A673 (cell line): ENCODE data around the gene SLC25A41. TPM values are rescaled to one million over a fixed set of nuclear protein-coding genes. Genes with fewer than 3 reads are reported as not detected.

Source experiments
- BruUV-seq: library from RNA; stranded (reverse); fragments of 400-500 nt; replicated peaks from 2 replicates; lab custom pipeline; 2021; lab: Mats Ljungman, UMichigan
- CTCF ChIA-PET: fragments of 300-600 bp; sonication (Branson Sonifier 250); formaldehyde crosslinking; loops from one replicate; lab custom pipeline; 2022; ENCODE audit warnings: antibody characterized with exemption; lab: Charles Lee
- POLR2A ChIA-PET: fragments of 300-600 bp; sonication (Branson Sonifier 250); formaldehyde crosslinking; loops from one replicate; lab custom pipeline; 2022; ENCODE audit warnings: antibody characterized with exemption; ENCODE audit not compliant: low non-redundant PET; lab: Charles Lee
- DNase-seq: peaks from one replicate; pipeline ENCODE4 v3.0.0-alpha.2; 2015; ENCODE audit warnings: low spot score
- H3K27ac ChIP-seq: fragments of 200-600 bp; sonication (generic); 2 replicates; pipeline ENCODE4 v1.5.1; 2016; ENCODE audit warnings: mixed run types, low read depth, mild to moderate bottlenecking, mixed read lengths, antibody characterized with exemption, low read length; ENCODE audit not compliant: poor library complexity, severe bottlenecking
- H3K27me3 ChIP-seq: fragments of 200-600 bp; sonication (generic); replicated peaks from 2 replicates; pipeline ENCODE4 v1.6.1; 2017; ENCODE audit warnings: mixed run types, low read depth, mild to moderate bottlenecking, mixed read lengths, antibody characterized with exemption, low read length; ENCODE audit not compliant: insufficient read depth, poor library complexity
- H3K36me3 ChIP-seq: fragments of 200-600 bp; sonication (generic); 2 replicates; pipeline ENCODE4 v1.6.1; 2016; ENCODE audit warnings: mixed run types, mild to moderate bottlenecking, mixed read lengths, antibody characterized with exemption, low read length; ENCODE audit not compliant: insufficient read depth, poor library complexity, severe bottlenecking
- H3K4me1 ChIP-seq: fragments of 200-600 bp; sonication (generic); 2 replicates; pipeline ENCODE4 v1.6.1; 2017; ENCODE audit warnings: mixed run types, mild to moderate bottlenecking, mixed read lengths, antibody characterized with exemption, low read length; ENCODE audit not compliant: insufficient read depth, poor library complexity, severe bottlenecking
- H3K4me3 ChIP-seq: fragments of 200-600 bp; sonication (generic); 2 replicates; pipeline ENCODE4 v1.5.1; 2016; ENCODE audit warnings: low read depth, mixed run types, mild to moderate bottlenecking, mixed read lengths, low read length; ENCODE audit not compliant: poor library complexity, severe bottlenecking
- H3K9me3 ChIP-seq: fragments of 200-600 bp; sonication (generic); 2 replicates; pipeline ENCODE4 v1.6.1; 2016; ENCODE audit warnings: mixed run types, low read depth, mild to moderate bottlenecking, mixed read lengths, antibody characterized with exemption, low read length; ENCODE audit not compliant: poor library complexity, severe bottlenecking
- EZH2 ChIP-seq: fragments of 200-600 bp; sonication (generic); IDR thresholded peaks from 2 replicates; pipeline ENCODE4 v1.6.1; 2017; ENCODE audit warnings: borderline replicate concordance, low read depth, mild to moderate bottlenecking, mixed read lengths, antibody characterized with exemption, low read length; ENCODE audit not compliant: poor library complexity, severe bottlenecking
- intact Hi-C: fragments of 100-400 bp; cut with micrococcal nuclease; formaldehyde crosslinking; loops from one replicate; pipeline ENCODE4 v1.10.0; 2022; ENCODE audit not compliant: unreplicated experiment
- total RNA-seq: library from RNA; stranded (reverse); gene quantifications from 2 replicates; pipeline ENCODE4 v1.2.3, GENCODE V29; 2021
- TF ChIP-seq, protein P1 (sequence below): fragments of 300-800, 200-600 bp; sonication (generic); conservative IDR thresholded peaks from 2 replicates; pipeline ENCODE4 v1.5.1; 2017; ENCODE audit warnings: low read depth, mild to moderate bottlenecking, antibody characterized with exemption, low read length, moderate library complexity, mixed read lengths

SLC25A41 gene
- total RNA-seq, 1 experiment from 2014 or later = 0.39 TPM

DNA sequence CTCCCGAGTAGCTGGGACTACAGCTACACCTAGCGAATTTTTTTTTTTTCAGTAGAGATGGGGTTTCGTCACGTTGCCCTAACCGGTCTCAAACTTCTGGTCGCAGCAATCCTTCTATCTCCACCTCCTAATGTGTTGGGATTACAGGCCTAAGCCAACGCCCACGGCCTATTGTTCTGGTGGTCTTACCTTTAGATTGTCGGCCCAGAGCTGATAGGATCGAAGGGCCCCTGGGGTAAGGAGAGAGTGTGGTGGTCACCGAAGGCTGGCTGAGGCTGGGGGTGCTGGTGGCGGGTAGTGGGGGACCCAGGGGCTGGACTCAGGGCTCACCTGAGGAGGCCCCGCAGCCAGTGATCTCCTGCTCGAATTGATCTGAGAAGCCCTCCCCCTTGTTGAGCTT is 37.5 kb upstream of the SLC25A41 start:
- Histone ChIP-seq H3K4me3 (no peak overlapping the region), H3K9me3 (no peaks in the 10 kb centered on the region), H3K27ac (no peak overlapping the region), H3K27me3 (peaks cover 4% of the 10 kb centered on the region), H3K36me3 (no peaks in the 10 kb centered on the region), H3K4me1 (peaks cover 5% of the 10 kb centered on the region)
- ChIA-PET POLR2A (no interaction called here), CTCF (interaction anchor here (0.5 kb wide), 1 partner anchor 1558 kb away, joined by 7 read pairs; no protein-coding TSS in a partner anchor)
- no peak for DNase-seq
- TF ChIP-seq EZH2 = no peak
- TF ChIP-seq, protein P1, sequence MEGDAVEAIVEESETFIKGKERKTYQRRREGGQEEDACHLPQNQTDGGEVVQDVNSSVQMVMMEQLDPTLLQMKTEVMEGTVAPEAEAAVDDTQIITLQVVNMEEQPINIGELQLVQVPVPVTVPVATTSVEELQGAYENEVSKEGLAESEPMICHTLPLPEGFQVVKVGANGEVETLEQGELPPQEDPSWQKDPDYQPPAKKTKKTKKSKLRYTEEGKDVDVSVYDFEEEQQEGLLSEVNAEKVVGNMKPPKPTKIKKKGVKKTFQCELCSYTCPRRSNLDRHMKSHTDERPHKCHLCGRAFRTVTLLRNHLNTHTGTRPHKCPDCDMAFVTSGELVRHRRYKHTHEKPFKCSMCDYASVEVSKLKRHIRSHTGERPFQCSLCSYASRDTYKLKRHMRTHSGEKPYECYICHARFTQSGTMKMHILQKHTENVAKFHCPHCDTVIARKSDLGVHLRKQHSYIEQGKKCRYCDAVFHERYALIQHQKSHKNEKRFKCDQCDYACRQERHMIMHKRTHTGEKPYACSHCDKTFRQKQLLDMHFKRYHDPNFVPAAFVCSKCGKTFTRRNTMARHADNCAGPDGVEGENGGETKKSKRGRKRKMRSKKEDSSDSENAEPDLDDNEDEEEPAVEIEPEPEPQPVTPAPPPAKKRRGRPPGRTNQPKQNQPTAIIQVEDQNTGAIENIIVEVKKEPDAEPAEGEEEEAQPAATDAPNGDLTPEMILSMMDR = no peak
- intact Hi-C loops = no loop called here
- BruUV-seq = no TSS peak

DNA sequence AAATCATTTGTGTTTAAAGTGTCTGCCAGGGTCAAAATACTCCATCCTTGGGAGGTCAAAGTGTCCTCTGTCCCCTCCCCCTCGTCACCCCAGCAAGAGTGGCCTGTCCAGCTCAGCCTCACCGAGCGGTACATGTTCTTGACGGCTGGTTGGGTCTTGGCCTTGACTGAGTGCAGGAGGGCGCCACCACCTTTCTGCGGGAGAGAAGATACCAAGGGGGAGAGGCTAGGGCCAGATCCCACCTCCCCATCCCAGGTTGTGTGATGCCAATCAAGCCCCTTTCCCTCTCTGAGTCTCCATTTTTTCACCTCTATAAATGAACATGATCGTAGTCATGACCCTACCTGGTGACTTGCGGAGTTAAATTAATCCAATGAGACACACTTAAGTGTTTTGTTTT is 36.6 kb upstream of the SLC25A41 start:
- no peak for DNase-seq
- no peak overlapping the region for H3K4me3 ChIP-seq
- H3K27ac ChIP-seq = no peak overlapping the region
- H3K27me3 ChIP-seq = peaks cover 4% of the 10 kb centered on the region
- no peaks in the 10 kb centered on the region for H3K9me3 ChIP-seq
- no peaks in the 10 kb centered on the region for H3K36me3 ChIP-seq
- CTCF ChIA-PET = no interaction called here
- no TSS peak for BruUV-seq
- TF ChIP-seq, protein P1 = no peak
- no peak for TF ChIP-seq EZH2
- POLR2A ChIA-PET = no interaction called here
- intact Hi-C loops = no loop called here
- no peaks in the 10 kb centered on the region for H3K4me1 ChIP-seq

GRCh38 chr19:6467384-6467783 is 33.8 kb upstream of the SLC25A41 start:
- ChIA-PET POLR2A (no interaction called here), CTCF (no interaction called here)
- no peak overlapping the region for H3K4me3 ChIP-seq
- TF ChIP-seq, protein P1 = no peak
- TF ChIP-seq EZH2 = no peak
- no peaks in the 10 kb centered on the region for H3K9me3 ChIP-seq
- H3K36me3 ChIP-seq = no peaks in the 10 kb centered on the region
- H3K4me1 ChIP-seq = no peaks in the 10 kb centered on the region
- H3K27me3 ChIP-seq = peaks cover 15% of the 10 kb centered on the region
- no peak for DNase-seq
- intact Hi-C loops = no loop called here
- H3K27ac ChIP-seq = no peak overlapping the region
- BruUV-seq = no TSS peak
